HG02943 (cell line): ENCODE results near the gene GADD45GIP1.

Source experiments
- ATAC-seq: cut with Tn5 transposase; IDR thresholded peaks from one replicate; pipeline ENCODE4 v1.9.1; 2021; ENCODE audit warnings: mild to moderate bottlenecking, low read depth, moderate library complexity; ENCODE audit not compliant: unreplicated experiment

The GADD45GIP1 gene

DNA sequence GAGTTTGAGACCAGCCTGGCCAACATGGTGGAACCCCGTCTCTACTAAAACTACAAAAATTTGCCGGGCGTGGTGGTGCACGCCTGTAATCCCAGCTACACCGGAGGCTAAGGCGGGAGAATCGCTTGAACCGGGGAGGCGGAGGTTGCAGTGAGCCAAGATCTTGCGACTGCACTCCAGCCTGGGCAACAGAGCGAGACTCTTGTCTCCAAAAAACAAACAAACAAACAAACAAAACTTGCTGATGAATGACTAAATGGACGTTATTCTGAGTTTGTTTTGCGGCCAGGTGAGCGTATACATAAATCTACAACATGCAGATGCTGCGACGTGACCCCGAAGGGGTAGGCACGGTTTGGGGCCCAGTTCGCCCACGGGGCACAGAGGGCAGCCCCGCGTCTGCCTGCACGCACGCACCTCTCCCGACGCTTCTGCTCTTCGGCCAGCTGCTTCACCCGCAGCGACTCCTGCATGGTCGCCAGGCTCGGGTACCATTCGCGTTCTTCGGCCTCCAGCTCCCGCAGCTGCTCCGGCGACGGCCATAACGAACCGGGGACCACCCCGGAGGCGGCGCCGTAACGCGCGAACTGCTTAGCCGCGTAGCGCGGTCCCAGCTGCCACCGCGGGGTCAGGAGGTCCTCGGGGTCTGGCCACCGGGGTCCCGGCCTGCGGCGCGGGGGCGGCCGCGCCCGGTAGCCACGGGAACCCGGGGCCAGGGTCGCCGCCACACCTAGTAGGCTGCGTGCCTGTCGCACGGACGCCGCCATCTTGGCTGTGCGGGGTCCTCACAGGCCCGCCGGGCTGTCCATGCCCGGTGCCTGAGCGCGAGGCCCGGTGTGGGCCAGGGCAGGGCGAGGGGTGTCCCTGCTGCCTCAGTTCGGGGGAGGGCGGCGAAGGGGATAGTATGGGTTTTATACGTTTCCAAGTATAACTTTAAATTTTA is at the start of gene GADD45GIP1:
Gene GADD45GIP1, minus strand, starts transcription at position 778 of the 943 bp plus-strand sequence. Its CDS starts 11 bp downstream, at position 767.
- ATAC-seq: no peak

DNA sequence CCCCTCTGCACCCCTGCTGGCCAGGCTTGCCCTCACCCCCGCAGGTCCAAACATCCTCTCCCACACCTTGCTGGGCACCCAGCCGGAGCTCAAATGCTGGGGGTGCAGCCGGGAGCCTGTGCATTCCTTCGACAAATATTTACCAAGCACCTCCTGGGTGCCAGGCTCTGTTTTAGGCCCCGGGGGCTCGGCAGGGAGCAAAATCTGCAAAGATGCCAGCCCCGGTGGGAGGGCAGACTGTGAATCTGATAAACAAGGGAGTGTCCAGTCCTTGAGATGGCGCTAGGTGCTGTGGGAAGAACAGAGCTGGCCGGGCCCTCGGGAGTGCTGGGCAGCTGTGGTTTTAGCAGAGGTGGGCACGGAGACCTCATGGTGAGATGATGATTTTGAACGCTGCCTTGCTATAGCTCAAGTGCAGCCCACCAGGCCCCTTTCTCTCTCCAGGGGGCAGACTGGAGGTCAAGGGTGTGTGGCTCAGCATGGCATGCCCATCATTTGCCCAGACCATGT is 48.9 kb upstream of the GADD45GIP1 start:
- ATAC-seq: no peak

DNA sequence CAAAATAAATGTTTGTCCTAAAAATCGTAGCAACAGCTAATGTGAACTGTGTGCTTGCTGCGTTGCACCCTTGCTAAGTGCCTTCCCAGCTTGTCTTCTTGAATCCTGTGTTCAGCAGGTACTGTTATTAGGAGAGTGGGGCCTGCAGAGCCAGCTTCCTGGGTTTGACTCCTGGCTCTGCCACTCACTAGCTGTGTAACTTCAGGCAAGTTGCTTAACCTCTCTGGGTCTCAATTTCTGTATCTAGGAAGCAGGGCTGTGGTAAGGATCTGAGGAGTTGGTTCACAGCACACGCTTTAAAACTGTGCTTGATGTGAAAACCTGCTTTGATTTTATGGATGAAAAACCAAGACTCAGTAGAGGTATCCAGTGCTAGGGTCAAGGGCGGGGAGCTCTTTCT is 48.2 kb upstream of the GADD45GIP1 start:
- ATAC-seq: no peak

DNA sequence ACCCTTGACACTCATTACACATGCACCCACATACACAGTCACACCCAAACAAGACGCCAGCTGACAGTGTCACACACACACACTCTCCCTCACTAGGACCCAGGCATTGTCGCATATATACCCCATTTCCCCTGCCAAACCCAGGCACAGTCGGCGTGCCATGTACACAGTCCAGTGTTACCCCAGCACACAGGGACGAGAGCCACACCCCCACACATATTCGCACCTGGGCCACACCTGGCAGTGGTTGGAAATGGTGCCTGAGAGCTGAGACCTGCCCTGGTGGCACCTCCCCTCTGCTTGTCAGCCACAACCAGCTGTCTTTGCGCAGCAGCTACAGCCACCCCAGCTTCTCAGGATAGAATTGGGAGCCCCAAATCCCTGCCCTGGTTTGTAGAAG is 47.2 kb upstream of the GADD45GIP1 start:
- no peak for ATAC-seq

DNA sequence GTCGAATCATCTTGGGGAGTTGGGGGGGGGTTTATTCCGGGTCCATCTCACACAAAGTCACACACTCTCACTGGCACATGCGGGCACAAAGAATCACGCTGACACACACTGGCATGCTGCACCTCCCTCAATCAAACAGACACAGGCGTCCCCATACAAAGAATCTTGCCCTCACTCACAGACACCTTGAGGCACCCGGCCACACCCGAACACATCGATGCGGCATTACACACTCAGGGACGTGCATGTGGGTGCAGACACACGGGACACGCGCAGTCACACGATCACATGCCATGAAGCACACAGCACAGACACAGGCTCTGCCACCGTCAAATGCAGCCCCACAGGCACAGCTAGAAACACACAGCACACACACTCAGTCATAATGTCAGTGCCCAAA is 46.1 kb upstream of the GADD45GIP1 start:
- no peak for ATAC-seq

DNA sequence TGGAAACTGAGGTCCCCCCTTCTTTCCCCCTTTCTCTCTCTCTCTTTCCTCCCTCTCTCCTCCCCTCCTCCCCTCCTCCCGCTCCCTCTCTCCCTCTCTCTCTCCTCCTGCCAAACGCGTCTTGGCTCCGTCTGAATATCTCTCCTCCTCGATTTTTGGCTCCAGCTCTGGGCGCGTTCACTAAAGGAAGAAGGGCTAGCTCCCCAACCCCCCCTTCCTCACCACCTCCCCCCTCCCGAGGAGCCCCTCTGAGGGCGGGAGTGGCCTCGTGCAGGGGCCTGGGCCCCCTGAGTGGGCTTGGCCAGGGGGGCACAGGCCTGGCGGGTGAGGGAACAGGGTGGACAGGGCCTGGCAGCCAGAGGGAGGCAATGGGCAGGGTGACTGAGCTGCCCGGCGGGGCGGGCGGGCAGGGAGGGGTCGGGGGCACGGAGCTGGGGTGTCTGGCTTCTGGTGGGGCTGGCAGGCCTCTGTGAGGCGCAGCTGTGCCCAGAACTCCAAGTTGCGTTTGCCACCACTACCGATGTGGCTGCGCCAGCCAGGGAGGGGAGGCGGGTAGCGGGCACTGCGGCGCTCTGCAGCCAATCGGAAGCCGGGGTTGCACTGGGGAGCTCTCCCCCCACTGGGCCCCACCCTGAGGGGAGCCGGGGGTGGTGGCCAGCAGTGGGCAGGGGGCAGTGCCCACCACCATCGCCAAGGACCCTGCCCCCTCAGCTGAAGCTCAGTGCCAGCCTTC is 45.3 kb upstream of the GADD45GIP1 start:
- no peak for ATAC-seq

DNA sequence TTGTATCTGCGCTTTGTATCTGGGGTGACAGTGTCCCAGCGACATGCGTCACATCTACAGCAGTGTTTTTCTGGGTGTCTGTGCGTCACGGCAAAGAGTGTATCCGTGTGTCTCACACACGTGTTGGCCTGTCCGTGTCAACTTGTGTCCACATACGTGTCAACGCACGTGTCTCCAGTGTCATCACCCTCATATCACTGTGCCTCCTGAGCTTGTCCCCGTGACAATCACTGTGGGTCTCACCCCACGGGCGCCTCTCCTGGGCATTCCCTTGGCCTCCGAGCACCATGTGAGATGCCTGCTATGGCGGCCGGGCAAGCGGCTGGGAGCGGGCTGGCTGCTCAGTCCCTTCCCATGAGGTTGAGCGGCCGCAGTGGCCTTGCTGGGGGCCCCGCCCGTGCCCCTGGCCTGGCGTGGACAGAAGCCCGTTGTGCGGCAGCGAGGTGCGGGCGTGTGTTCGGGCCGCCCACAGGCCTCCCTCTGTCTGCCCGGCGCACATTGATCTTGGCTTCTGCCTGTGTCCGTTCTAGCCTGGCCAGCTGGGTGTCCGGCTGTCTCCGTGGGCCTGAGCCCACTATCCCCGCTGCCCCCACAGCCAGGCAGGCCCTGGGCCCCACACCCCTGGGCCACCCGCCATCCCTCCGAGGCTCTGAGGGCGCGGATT is 44.6 kb upstream of the GADD45GIP1 start:
- ATAC-seq: no peak

DNA sequence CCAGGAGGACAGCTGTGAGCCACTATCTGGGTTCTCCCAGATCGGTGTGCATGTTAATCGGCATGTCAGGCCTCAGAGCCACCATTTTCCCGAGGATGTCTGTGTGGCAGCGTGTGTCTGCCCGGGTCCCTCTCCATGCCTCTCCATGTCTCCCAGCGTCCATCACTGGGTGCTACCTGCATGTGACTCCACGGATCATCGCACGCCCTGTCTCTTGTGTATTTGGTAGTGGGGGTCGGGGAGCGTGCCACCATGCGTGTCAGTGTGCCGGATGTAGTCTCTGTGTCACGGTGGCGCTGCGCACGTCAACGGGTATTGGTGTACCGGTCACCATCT is 44.1 kb upstream of the GADD45GIP1 start:
- no peak for ATAC-seq

DNA sequence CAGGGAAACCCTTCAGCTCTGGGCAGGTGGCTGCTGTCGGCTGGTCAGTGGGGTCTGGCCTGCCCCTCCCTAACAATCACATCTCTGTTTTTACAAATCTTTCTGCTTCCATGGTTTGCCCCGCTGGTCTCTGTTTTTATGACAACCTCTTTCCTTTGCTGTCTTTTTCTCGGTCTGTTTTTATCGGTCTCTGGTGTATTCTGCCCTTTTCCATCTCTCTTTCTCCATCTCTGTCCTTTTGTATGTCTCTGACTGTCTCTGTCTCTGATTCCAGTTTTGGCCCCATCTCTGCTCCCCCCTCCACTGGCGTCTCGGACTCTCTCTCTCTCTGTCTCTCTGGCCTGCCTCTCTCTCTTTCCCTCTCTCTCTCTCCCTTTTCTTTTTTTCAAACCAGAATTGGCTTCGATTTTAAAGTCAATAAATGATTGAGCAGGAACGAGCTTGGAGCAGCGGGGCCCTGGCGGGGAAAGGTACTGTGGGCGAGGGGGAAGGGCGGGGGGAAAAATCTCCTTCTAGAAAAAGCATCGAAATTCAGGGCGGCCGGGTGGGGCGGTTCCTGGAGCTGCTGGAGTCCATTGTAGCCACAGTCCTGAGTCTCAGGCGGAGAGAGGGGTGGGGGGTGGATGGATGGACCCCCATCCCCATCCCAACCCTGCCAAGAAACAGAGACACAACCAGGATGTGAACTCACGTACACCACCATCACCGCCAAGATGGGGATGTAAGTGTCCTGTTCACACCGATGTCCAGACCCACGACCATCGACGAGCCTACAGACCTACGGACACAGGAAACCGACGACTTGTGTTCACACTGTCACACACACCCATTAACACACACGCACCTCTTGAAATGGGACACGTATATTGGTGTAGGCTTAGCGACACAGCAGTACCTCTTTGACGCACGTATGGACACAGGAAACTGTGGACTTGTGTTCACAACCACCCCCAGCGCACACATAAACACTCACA is 41.2 kb upstream of the GADD45GIP1 start:
- no peak for ATAC-seq

DNA sequence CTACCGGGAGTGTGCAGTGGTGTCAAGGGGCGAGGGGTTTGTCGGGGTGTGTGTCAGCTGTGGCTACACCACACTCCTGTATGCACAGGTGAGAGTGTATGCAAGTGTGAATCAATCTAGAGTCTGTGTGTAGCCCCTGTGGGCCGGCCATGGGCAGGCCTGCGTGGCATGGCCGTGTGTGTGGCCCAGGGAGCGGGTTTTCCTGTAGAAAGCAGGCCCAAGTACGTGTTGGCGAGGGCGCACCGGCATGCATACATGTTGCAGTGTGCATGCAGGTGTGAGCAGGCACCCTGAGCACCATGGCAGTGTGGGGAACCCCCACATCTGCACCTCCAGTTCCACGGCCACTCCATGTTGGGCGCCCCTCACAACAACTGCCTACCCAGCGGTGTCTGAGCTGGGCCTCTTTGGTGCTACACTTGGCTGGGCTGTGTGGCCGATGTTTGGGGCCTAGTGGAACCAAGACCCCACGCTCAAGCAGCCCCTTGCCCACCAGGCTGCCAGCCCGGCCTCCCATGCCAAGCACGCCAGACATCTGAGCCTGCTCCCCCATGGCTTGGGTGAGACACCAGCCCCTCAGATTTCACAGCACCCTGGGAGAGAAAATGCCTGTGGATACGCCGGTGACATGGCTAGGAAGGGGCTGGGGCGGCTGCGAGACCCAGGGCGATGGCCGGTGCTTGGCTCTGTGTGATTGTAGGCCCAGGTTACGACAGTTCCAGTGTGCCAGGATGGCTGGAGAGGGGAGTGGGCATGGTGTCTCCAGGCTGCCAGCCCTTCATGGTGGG is 40.4 kb upstream of the GADD45GIP1 start:
- no peak for ATAC-seq

DNA sequence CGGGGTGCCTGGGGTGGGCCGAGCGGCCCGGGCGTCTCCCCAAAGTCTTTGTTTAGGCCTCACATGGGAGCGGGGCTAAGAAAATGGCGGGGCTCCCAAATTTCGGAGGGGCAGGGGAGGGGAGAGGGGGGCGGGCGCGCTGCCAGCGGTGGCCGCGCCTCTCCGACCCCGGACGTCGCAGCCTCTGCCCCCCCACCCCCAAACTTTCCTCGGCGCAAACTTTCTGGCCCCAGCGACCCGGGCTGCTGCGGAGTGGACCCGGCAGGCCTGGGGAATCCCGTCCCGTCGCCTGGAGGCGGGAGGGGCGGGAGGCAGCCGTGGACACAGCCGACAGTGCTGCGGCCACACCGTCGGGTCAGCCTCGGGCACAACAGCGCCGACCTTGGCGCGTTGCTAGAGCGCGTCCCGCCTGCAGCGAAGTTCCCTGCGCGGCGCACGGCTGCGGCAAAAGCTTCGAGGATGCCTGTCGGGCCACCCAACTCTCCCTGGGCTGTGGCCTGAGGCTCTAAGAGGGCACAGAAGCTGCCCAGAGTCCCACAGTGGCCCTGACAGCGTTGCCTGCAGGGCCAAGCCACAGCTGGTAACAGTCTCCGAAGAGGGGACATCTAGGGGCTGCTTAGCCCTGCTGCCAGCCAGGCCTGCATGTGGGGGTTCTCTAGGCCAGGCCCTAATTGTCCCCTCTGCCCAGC is 39.5 kb upstream of the GADD45GIP1 start:
- ATAC-seq: no peak

DNA sequence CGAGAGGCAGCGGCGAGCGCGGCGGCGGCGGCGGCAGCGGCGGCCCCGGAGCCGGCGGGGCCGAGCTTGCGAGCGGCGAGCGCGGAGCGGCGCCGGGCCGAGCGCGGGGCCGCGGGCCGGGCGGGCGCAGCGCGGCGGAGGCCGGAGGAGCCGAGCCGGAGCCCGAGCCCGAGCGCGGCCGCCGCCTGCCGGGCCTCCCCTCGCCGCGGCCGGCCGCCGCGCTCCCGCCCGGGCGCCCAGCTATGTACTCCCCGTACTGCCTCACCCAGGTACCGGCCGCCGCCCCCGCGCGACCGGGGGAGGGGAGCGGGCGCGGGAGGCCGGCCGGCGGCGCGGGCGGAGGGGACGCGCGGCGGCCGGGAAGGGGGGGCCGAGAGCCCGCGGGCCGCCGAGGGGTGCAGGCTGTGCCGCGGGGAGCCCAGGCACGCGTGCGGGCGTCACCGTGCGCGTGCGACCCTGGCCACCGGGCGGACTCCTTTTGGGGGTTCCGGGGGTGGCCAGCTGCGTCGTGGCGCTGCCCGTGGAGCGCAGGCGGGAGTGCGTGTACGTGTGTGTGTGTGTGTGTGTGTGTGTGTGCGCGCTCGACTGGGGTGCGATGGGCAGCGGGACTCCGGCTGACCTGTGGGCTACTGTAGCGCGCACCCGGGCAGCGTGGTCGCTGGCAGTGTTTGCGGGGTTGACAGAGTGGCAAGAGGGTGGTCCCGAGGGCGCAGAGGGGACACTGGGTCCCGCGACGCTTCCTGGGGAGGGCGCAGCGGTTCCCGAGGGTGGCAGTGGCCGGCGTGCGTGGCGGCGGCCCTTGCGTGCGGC is 38.8 kb upstream of the GADD45GIP1 start:
- ATAC-seq: no peak

DNA sequence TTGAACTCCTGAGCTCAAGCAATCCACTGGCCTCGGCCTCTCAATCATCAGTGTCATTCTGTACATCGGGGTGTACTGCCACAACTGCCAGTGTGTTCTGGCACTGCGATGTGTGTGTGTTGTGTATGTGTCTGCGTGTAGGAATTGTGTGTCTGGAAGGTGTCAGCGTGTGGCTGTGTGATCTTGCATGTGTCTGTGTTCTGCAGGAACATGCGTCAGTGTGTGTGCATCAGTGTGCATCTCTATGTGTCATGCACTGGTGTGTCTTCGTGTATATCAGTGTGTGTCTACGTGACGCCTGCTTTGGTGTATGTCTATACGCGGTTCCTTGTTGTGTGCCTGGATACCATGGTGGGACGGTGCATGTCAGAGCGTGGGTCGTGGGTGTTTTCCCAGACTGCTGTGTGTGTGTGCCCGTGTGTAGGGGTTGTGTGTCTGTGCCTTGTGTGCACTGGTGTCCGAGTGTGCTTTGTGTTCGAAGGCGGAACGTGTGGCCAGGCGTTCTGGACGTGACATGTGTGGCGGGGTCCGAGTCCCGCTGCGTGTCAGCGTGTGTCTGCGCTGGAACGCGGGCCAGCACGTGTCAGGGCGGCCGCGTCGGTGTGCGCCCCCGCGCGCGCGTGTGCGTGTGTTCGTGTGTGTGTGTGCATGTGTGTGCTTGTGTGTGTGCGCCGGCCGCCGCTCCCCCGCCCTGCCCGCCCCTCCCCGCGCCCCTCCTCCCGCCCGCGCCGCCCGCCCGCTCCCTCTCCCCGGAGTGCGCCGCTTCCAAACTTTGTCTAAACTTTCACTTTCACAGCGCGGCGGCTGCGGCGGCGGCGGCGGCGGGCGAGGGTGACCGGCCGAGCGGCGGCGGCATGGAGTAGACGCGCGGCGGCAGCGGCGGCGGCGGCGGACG is 37.9 kb upstream of the GADD45GIP1 start, which contains the start of gene NFIX:
Gene NFIX, plus strand, starts transcription at position 775 of the 895 bp plus-strand sequence. CDS start 363 bp downstream, outside the sequence.
- no peak for ATAC-seq

DNA sequence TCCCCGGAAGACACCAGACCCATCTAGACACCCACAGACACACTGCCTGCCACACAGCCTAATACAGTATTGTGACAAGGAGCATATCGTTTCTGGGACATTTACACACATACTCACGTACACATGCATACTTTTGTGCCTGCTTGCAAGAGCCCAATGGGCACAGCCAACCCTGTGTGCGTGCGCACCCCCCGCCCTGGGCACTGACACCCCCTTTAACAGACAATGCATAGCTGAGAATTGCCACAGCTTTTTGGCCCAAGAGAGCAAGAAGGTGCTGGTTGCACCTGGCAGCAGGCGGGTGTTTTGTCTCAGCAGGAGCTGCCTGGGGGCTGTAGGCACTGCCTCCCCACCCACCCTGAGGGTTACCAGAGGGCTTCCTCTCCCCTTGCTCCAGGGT is 36.5 kb upstream of the GADD45GIP1 start:
- ATAC-seq: no peak

DNA sequence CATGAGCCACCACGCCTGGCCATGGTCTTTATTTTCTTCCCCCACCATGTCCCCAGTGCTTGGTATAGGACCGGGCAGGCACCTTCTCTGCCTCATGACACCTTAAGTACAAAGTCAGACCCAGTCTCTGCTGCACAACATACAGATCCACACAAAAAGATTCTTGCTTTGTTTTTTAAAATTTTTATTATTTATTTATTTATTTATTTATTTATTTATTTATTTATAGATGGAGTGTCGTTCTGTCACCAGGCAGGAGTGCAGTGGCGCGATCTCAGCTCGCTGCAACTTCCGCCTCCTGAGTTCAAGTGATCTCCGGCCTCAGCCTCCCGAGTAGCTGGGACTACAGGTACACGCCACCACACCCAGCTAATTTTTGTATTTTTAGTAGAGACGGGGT is 35.7 kb upstream of the GADD45GIP1 start:
- ATAC-seq: no peak

DNA sequence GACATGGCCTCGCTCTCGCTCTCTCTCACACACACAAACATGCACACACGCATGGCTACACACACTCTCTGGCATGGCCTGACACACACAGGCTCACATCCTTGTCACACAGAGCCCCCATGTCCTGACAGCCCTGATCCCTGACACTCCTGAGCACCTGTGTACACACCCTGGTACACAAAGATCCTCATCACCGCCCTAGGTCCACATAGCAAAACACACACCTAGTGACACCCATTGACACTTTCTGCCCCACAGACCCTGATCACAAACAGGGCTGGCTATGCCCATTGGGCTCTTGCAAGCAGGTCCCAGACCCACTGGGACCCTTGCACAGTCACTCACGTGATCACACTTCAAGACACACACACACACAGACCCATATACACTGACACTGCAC is 34.3 kb upstream of the GADD45GIP1 start:
- ATAC-seq: no peak

DNA sequence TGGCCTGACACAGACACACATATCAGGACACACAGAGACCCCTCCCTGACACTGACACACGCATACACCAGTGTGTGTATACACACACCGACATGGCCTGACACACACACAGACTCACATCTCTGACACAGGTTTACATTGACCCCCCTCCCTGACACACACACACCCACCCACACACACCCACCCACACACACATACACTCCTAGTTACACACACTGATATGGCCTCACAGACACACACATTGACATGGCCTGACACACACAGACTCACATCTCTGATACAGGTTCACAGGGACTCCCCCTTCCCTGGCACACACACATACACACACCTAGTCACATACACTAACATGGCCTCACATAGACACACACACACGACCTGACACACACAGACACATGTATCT is 33.8 kb upstream of the GADD45GIP1 start:
- no peak for ATAC-seq
